GM12878 (cell line): ENCODE measurements around the gene ZNF888.
"Not testable (repeated sequence)": the region's sequence is repeated elsewhere in the genome, so short reads cannot be mapped to it uniquely, and the experiment has no call there.

Source experiments
- CHD2 ChIP-seq: IDR thresholded peaks from 2 replicates; pipeline ENCODE4 v1.6.1; 2011; ENCODE audit warnings: low read depth, low read length, improper control_type of control experiment, borderline replicate concordance
- FOXM1 ChIP-seq: IDR thresholded peaks from 2 replicates; pipeline ENCODE4 v1.6.1; 2012; ENCODE audit warnings: low read depth, mild to moderate bottlenecking, inconsistent platforms, low read length, moderate library complexity
- MYC ChIP-seq: IDR thresholded peaks from 2 replicates; pipeline ENCODE4 v1.6.1; 2011; ENCODE audit warnings: mild to moderate bottlenecking, low read length, moderate library complexity, inconsistent platforms; ENCODE audit not compliant: insufficient read depth, insufficient replicate concordance, insufficient read length, severe bottlenecking
- RAD51 ChIP-seq: fragments of 450-650 bp; IDR thresholded peaks from 2 replicates; pipeline ENCODE4 v1.6.1; 2016; ENCODE audit warnings: moderate library complexity, mild to moderate bottlenecking, inconsistent platforms
- SPI1 ChIP-seq: IDR thresholded peaks from 2 replicates; pipeline ENCODE4 v1.6.1; 2011; ENCODE audit warnings: low read depth, mild to moderate bottlenecking, low read length, moderate library complexity, borderline replicate concordance; ENCODE audit not compliant: insufficient read depth
- YY1 ChIP-seq: IDR thresholded peaks from 2 replicates; pipeline ENCODE4 v1.6.1; 2011; ENCODE audit warnings: low read depth, mild to moderate bottlenecking, low read length
- TF ChIP-seq, protein P1 (sequence below): IDR thresholded peaks from 2 replicates; pipeline ENCODE4 v1.6.1; 2011; ENCODE audit warnings: low read depth, low read length, improper control_type of control experiment, borderline replicate concordance
- TF ChIP-seq, protein P2 (sequence below), 3 experiments: IDR thresholded peaks in 2 of 3; conservative IDR thresholded peaks in 1 of 3; 2 replicates each; pipeline ENCODE4 v1.5.1; 2011; ENCODE audit warnings: low read depth in 3 of 3, low read length in 3 of 3, mild to moderate bottlenecking in 3 of 3, control low read depth in 2 of 3, moderate library complexity in 2 of 3, inconsistent platforms in 1 of 3, mixed read lengths in 1 of 3; ENCODE audit not compliant: control insufficient read depth in 2 of 3, insufficient read depth in 1 of 3; ENCODE audit errors: extremely low read depth in 1 of 3
- TF ChIP-seq, protein P3 (sequence below): IDR thresholded peaks from 2 replicates; pipeline ENCODE4 v1.6.1; 2012; ENCODE audit warnings: low read depth, low read length, improper control_type of control experiment

DNA sequence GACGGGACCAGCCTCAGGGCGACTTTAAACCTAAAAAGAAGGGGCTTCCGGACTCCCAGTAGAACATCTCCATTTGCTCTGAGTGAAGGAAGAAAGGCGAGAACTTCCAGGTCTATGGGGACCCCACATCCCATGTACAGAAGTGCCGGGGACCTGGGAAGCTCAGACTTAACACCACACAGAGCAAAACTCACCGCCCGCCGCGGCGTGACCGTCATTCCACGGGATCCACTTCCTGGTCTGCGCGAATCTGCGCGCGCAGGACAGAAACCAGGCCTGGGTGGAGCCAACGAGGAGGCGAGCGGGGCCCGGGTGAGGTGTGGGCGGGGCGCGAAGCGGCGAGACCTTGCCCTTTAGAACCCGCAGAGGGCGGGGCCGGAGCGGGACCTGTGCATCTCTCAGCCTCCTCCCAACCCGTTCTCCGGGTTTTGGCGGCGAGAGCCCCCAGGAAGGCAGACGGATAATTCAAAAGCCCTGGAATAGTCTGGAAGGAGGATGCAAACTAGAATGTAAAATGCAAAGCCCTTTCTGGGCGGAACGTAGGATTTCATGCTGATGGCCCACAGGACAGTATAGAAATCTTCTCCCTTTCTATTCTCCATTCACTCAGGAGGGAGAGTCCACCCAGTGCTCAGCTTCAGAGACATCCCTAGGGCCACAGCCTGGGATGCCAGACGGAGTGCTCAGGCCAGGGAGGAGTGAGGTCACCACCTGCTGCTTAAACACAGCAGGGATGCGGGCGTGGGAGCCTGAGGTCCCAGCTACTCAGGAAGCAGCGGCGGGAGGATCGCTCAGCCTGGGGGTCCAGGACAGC is 65.6 kb downstream of the ZNF888 start, which contains the start of gene ZNF468:
- TF ChIP-seq YY1, RAD51, MYC, CHD2, FOXM1, SPI1: not testable (repeated sequence)
- TF ChIP-seq, protein P1, sequence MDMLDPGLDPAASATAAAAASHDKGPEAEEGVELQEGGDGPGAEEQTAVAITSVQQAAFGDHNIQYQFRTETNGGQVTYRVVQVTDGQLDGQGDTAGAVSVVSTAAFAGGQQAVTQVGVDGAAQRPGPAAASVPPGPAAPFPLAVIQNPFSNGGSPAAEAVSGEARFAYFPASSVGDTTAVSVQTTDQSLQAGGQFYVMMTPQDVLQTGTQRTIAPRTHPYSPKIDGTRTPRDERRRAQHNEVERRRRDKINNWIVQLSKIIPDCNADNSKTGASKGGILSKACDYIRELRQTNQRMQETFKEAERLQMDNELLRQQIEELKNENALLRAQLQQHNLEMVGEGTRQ = not testable (repeated sequence)
- TF ChIP-seq, protein P2, sequence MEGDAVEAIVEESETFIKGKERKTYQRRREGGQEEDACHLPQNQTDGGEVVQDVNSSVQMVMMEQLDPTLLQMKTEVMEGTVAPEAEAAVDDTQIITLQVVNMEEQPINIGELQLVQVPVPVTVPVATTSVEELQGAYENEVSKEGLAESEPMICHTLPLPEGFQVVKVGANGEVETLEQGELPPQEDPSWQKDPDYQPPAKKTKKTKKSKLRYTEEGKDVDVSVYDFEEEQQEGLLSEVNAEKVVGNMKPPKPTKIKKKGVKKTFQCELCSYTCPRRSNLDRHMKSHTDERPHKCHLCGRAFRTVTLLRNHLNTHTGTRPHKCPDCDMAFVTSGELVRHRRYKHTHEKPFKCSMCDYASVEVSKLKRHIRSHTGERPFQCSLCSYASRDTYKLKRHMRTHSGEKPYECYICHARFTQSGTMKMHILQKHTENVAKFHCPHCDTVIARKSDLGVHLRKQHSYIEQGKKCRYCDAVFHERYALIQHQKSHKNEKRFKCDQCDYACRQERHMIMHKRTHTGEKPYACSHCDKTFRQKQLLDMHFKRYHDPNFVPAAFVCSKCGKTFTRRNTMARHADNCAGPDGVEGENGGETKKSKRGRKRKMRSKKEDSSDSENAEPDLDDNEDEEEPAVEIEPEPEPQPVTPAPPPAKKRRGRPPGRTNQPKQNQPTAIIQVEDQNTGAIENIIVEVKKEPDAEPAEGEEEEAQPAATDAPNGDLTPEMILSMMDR (IDR thresholded peaks at IDR 0.05 in 2 of 3, conservative IDR thresholded peaks at IDR 0.05 in 1 of 3; ENCODE audit: control insufficient read depth in 2 of 3, extremely low read depth in 1 of 3, insufficient read depth in 1 of 3, low read depth in 3 of 3, low read length in 3 of 3) = not testable (repeated sequence)
- TF ChIP-seq, protein P3, sequence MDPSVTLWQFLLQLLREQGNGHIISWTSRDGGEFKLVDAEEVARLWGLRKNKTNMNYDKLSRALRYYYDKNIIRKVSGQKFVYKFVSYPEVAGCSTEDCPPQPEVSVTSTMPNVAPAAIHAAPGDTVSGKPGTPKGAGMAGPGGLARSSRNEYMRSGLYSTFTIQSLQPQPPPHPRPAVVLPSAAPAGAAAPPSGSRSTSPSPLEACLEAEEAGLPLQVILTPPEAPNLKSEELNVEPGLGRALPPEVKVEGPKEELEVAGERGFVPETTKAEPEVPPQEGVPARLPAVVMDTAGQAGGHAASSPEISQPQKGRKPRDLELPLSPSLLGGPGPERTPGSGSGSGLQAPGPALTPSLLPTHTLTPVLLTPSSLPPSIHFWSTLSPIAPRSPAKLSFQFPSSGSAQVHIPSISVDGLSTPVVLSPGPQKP = not testable (repeated sequence)
